ENCODE data around the gene IPO13. TPM values are rescaled to one million over a fixed set of nuclear protein-coding genes. Genes with fewer than 3 reads are reported as not detected.

IPO13 gene
- total RNA-seq, 2 donors from 2014 or later = 10.4 to 29.3 TPM

DNA sequence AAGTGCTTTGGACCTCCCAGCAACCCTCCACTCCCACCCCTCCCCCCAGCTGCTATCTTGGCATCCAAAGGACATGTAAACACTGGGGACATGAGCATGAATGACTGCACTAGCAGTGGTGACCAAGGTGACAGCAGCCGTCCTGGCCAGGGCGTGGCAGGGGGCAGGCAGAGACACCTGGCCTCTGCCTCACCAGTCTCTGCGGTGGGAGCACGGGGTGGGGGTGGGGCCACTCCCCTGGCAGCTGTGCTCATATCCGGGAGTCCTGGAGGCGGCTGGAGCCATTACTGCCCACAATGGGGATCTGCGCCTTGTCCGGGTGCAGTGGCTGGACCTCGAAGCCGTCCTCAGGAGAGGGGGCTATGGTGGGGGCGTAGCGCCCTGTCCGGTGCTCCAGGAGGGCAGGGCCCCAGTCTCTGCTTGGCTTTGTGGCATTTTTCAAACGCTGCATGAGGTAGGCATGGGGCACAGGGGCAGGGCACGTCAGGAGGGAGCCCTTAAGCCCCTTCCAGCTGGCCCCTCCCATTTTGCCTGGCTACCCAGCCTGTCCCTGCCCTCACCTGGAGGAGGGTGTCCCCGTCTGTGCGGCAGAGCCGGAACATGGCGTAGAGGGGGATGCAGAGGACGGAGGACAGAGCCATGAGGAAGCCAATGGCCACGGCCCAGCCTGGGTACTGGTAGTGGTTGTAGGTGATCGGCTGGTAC is 50.7 kb downstream of the IPO13 start:
- H3K9me3 ChIP-seq = no peaks in the 10 kb centered on the region
- H3K27ac ChIP-seq = peak overlapping the region in 2 of 4 donors; percentile 13 to 16
- peaks cover 3% of the 10 kb centered on the region for H3K4me1 ChIP-seq
- DNase-seq = peak in 3 of 4 donors; percentile 31 to 45 (median 35)
- peak; percentile 12 for ATAC-seq
- TF ChIP-seq, protein P1, sequence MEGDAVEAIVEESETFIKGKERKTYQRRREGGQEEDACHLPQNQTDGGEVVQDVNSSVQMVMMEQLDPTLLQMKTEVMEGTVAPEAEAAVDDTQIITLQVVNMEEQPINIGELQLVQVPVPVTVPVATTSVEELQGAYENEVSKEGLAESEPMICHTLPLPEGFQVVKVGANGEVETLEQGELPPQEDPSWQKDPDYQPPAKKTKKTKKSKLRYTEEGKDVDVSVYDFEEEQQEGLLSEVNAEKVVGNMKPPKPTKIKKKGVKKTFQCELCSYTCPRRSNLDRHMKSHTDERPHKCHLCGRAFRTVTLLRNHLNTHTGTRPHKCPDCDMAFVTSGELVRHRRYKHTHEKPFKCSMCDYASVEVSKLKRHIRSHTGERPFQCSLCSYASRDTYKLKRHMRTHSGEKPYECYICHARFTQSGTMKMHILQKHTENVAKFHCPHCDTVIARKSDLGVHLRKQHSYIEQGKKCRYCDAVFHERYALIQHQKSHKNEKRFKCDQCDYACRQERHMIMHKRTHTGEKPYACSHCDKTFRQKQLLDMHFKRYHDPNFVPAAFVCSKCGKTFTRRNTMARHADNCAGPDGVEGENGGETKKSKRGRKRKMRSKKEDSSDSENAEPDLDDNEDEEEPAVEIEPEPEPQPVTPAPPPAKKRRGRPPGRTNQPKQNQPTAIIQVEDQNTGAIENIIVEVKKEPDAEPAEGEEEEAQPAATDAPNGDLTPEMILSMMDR (IDR thresholded peaks at IDR 0.05) = no peak
- TF ChIP-seq POLR2A (IDR thresholded peaks at IDR 0.05) = no peak
- H3K27me3 ChIP-seq = no peaks in the 10 kb centered on the region
- 80 to 82% methylated on average over 11 to 13 of the region's 22 CpGs for WGBS, 2 donors
- intact Hi-C loops (cut with DNase I) = no loop called here
- H3K36me3 ChIP-seq (replicated peaks in 1 of 2; ENCODE audit: insufficient read depth in 1 of 2, low read depth in 2 of 2) = no peaks in the 10 kb centered on the region
- H3K4me3 ChIP-seq = no peak overlapping the region

DNA sequence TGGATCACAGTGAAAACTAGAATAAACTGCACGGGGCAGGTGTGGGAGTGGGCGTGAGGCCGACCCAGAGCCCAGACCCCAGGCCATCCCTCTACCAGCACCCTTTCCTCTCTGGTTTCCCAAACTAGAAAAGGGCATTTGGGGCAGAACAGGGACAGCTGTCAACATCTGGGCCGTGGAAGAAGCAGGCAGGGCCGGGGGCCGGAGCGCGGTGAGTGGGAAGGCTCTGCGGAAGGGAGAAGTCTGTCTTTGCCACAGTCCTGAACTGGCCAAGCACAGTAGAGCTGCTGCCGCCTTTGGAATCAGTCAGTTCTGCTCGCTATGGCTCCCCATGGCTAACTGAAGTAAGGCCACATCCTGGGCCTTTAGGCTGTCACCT is 51.2 kb downstream of the IPO13 start:
- intact Hi-C loops (cut with DNase I) = no loop called here
- 80 to 85% methylated on average over 11 of the region's 11 CpGs for WGBS, 2 donors
- no peak overlapping the region for H3K4me3 ChIP-seq

DNA sequence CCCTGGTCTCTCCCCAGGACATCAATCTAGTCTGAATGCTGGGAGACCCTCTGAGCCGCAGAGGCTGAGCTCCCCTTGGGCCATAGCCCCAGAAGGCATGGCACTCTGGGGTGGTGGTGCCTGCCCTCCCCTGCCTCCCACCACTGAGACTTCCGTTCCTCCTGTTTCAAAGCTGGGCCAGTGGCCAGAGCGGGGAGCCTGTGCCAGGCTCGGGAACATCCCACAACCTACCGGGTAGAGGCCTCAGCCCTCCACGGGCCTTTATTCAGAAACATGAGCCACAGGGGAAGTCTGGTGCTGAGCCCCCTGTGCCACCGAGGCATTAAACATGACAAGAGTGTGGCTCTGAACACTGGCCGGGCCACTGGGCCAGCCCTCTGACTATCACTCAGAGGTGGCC is 52.7 kb downstream of the IPO13 start:
- no peaks in the 10 kb centered on the region for H3K9me3 ChIP-seq
- intact Hi-C loops (cut with DNase I) = no loop called here
- no peaks in the 10 kb centered on the region for H3K36me3 ChIP-seq (replicated peaks in 1 of 2; ENCODE audit: insufficient read depth in 1 of 2, low read depth in 2 of 2)
- H3K4me1 ChIP-seq = no peaks in the 10 kb centered on the region
- 90 to 91% methylated on average over 4 to 6 of the region's 8 CpGs for WGBS, 2 donors
- H3K27me3 ChIP-seq = no peaks in the 10 kb centered on the region
- no peak for DNase-seq
- no peak overlapping the region for H3K4me3 ChIP-seq
- ATAC-seq = no peak
- H3K27ac ChIP-seq = no peak overlapping the region
- no peak for TF ChIP-seq POLR2A (IDR thresholded peaks at IDR 0.05)
- TF ChIP-seq, protein P1 (IDR thresholded peaks at IDR 0.05) = no peak

More for the DNA sequence above, 51.2 kb downstream of the IPO13 start:
- Histone ChIP-seq H3K36me3 (replicated peaks in 1 of 2; ENCODE audit: insufficient read depth in 1 of 2, low read depth in 2 of 2) (no peaks in the 10 kb centered on the region), H3K27ac (no peak overlapping the region), H3K9me3 (no peaks in the 10 kb centered on the region), H3K4me1 (no peaks in the 10 kb centered on the region), H3K27me3 (no peaks in the 10 kb centered on the region)
- TF ChIP-seq POLR2A (IDR thresholded peaks at IDR 0.05) = no peak
- ATAC-seq = no peak
- no peak for DNase-seq

DNA sequence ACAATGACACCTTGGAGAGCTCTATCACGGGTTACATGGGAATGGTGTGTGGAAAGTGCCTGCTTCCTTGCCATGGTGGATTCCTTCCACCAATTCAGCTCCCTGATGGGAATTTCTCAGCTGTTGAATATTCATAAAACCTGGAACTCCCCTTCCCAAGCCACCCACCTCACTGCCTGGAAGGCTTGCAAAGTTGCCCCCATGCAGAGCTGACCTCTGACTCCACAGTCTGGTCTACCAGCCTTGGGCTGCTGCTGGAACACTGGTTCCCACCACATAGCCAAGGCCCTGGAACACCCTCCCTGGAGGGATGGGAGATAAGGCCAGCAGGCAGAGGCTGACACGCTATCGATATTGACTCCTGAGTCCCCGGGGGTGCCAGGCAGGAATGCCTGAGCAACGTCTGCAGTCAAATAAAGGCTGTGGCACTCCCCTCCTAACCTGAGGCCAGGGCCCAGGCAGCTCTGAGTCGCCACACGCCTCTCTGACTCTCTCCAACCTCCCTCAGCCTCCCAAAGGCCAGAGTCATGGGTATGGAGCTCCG is 53.4 kb downstream of the IPO13 start:
- Histone ChIP-seq H3K4me1 (no peaks in the 10 kb centered on the region), H3K27ac (peak overlapping the region in 1 of 4 donors; percentile 6), H3K27me3 (no peaks in the 10 kb centered on the region), H3K36me3 (replicated peaks in 1 of 2; ENCODE audit: insufficient read depth in 1 of 2, low read depth in 2 of 2) (no peaks in the 10 kb centered on the region), H3K4me3 (no peak overlapping the region), H3K9me3 (no peaks in the 10 kb centered on the region)
- DNase-seq (no peak), ATAC-seq (peak; percentile 18)
- 78 to 100% methylated on average over 1 to 8 of the region's 8 CpGs for WGBS, 2 donors
- TF ChIP-seq, protein P1 (IDR thresholded peaks at IDR 0.05) = no peak
- TF ChIP-seq POLR2A (IDR thresholded peaks at IDR 0.05) = no peak
- intact Hi-C loops (cut with DNase I) = loop anchor here (5.0 kb wide), 1 partner anchor 42 kb away; no protein-coding TSS in a partner anchor

DNA sequence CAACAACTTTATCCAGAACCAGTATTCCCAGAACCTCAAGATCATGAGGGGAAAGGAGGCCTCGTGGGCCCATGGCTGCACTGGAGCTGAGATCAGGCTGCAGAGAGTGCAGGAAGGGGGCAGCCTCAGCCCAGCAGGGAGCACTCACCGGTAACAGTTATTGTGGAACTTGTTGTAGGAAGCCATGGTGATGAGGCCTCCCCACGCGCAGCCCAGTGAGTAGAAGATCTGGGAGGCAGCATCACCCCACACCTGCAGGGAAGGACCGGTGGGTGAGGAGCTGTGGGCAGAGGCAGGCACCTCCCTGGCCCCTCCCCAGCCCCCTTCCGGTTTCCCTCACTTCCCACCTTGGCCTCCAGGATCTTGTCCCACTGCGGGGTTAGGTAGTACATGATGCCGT is 55.4 kb downstream of the IPO13 start:
- Histone ChIP-seq H3K36me3 (replicated peaks in 1 of 2; ENCODE audit: insufficient read depth in 1 of 2, low read depth in 2 of 2) (no peaks in the 10 kb centered on the region), H3K9me3 (no peaks in the 10 kb centered on the region), H3K4me3 (no peak overlapping the region), H3K27ac (no peak overlapping the region), H3K27me3 (no peaks in the 10 kb centered on the region), H3K4me1 (peaks cover 4% of the 10 kb centered on the region)
- intact Hi-C loops (cut with DNase I) = loop anchor here (5.0 kb wide), 1 partner anchor 40 kb away; no protein-coding TSS in a partner anchor
- DNase-seq = no peak
- no peak for ATAC-seq
- TF ChIP-seq, protein P1 (IDR thresholded peaks at IDR 0.05) = no peak
- TF ChIP-seq POLR2A (IDR thresholded peaks at IDR 0.05) = no peak
- WGBS, 2 donors = 89 to 91% methylated on average over 6 to 8 of the region's 8 CpGs
